GM18858 (cell line): ENCODE data around the gene LRCH1.

Experiments
- ATAC-seq: cut with Tn5 transposase; IDR thresholded peaks from one replicate; pipeline ENCODE4 v1.9.1; 2021; ENCODE audit not compliant: unreplicated experiment

The LRCH1 gene

GRCh38 chr13:46662690-46663089 is 109.7 kb downstream of the LRCH1 start:
- ATAC-seq, result peak; percentile 58

GRCh38 chr13:46663206-46664037 is 110.5 kb downstream of the LRCH1 start:
- no peak for ATAC-seq

GRCh38 chr13:46664195-46664594 is 111.2 kb downstream of the LRCH1 start:
- ATAC-seq, result no peak

- ATAC-seq, result no peak
Measured at GRCh38 chr13:46665248-46665632, 112.3 kb downstream of the LRCH1 start.

GRCh38 chr13:46665633-46666482 is 112.9 kb downstream of the LRCH1 start:
- no peak for ATAC-seq

DNA sequence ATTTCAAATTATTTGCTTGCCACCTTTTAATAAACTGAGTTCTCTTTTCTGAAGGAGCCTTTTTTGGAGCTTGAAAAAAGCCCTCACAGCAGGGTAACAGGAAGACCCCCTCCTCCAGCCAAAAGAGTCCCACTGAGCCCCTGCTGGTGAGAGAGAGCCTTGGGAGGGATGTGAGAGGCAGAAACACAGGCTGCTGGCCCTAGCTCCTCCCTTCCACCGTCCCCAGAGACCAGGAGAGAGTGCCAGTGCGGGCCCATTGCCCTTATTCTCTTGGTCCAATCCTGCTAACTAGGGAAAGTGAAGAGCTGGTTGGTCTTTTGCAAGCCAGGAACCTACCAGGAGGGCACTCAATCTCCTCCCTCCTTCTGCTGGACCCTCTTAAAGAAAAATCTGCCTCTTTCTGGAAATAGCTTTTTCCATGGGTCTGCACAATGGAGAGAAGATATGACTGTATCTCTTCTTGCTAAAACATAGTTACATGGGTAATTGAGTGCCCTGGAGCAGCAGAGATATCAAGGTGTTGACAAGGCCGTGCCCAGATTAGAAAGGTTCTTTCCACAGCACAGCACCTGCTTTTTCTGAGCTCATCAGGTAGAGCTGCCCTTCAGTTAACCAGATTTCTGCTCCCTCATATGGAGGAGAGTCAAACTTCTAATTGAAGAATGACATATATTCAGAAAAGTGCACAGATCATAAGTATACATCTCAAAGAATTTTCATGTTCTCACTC is 113.9 kb downstream of the LRCH1 start:
- no peak for ATAC-seq

GRCh38 chr13:46667687-46668281 is 114.8 kb downstream of the LRCH1 start:
- ATAC-seq, result peak; percentile 53

DNA sequence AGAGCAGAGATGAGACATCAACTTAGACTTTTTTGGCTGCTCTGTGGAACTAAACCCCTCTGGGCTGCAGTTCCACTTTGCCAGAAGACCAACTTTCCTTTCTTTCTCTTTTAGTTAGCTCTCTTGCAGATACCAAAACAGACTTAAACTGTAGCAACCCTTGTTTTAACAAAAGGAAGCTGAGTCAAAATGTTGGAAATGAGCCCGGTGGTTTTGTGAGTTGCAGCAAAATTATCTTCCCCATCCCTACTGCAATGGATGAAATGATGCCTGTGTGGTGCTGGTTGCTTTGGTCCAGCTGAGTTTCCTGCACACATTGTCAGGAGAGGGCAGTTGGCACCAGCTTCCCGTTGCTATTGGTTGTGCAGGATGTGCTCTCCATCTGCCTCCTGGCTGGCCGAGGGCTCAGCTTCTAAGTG is 115.3 kb downstream of the LRCH1 start:
- ATAC-seq, result peak; percentile 20

DNA sequence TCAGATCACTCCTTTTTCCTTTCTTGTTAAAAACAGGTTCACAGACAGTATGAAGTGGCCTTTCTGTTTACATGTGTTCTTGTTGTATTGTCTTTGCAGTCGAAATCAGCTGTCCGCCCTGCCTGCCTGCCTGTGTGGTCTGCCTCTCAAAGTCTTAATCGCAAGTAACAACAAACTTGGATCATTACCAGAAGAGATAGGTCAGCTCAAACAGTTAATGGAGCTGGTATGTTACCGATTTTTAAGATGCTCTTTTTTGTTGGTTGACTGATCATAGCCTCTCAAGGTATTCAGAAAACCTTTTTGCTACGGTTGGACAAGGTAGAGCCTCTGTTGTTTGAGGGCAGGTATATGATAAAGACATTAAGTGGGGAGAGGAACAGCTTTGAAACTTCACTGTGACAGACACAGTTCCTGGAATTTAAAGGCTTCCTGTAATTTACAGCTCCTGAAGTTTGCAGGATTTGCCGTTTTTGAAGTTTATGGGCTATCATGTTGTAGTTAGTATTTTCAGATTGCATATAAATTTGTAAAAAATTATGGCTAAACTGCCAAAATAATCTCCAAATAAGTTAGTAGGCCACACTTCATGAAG is 116.1 kb downstream of the LRCH1 start:
- no peak for ATAC-seq

DNA sequence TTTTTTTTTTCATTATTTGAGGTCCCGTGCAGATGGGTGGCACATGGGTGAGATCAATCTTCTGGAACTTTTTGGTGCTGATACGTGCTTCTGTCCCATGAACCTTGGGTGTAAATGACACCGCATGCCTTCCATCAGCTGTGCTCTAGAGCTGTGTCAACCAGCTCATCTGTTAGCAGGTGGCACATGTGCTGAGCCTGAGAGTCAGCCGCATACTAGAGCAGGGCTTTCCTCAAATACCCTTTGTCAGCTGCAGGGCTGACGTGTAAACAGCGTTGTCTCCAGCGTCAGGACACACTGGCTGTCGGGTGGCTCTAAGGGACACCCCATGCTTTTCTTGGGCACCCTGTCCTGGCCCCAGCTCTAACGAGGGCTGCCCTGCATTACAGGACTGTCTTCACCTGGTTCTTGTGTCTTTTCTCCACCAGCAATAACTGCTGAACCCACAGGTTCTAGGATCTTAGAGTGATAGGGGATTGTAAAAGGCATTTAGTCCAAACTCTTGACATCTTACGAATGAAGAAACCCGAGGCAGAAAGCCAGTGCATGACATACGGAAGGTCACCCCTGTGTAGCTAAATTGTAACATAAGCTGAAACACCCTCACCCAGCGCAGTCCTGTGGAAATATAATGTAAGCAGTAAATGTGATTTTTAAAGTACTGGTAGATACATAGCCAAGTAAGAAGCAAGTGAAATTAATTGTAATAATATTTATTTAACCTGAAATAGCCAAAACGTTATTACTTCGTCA is 119.5 kb downstream of the LRCH1 start:
- ATAC-seq, result no peak

DNA sequence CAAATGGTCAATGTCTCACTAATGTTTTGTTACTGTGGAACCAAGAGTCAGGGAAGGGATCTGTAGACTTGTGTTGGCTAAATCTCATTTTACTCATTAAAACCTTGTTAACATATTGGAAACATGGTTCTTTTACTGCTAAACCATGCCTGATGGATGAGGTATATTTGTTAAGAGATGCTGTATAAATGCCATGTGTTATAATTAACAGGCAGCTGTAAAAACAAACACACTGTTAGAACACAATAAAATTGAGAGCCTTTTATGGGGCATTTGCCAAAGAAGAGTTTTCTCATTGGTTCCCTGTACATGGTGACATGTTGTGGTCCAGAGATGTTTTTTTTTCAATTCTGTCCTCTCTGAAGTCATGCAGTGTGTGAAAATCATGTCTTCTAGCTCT is 122.0 kb downstream of the LRCH1 start:
- no peak for ATAC-seq

- no peak for ATAC-seq
Measured at GRCh38 chr13:46676378-46676725, 123.4 kb downstream of the LRCH1 start.

DNA sequence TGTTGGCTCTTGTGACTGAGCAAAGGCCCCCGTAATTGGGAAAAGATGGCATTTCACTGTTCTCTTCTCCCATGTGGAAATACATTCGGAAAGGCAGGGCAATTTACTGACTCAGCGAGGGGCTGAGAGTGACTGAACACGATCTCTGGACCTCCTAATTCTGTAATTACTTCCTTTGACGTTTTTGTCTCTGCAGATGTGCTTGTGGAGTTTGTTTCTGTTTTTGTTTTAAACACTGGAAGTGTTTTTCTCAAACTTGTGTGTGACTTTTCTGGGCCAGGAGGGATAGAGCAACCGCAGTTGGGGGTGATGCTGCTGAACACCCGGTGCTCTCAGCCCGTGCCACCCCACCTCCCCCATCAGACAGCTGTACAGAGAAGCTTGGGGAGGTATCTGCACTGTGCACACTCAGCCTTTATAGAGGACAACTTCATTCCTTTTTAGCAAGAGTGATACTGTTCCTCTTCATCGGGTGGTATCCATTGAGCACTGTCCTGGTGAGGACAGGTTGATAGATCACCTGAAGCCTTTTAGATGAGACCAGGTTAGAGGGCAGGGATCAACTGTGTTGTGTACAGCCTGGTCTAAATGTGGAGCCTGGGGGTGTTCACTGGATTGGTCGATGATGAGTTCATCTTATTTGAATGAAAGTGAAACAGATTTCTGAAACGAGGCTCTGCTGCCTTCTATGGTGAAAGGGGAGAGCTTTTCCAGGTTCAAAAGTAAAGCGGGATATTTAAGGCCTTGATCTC is 126.6 kb downstream of the LRCH1 start:
- ATAC-seq, result peak; percentile 81

DNA sequence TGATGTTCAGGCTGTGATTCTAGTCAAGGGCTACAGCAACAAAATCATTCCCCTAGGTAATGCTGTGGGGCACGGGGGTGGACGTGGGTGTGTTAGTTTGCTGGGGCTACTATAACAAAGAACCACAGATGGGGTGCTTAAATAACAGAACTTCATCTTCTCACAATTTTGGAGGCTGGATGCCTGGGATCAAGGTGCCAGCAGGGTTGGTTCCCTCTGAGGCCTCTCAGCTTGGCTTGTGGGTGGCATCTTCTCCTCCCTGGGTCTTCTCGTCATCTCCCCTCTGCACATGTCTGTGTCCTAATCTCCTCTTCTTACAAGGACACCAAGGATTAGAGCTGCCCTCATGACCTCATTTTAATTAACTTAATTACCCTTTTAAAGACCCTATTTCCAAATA is 129.0 kb downstream of the LRCH1 start:
- ATAC-seq, result no peak

- ATAC-seq, result no peak
Measured at GRCh38 chr13:46682707-46683106, 129.7 kb downstream of the LRCH1 start.

GRCh38 chr13:46683676-46684260 is 130.8 kb downstream of the LRCH1 start:
- ATAC-seq, result no peak

- ATAC-seq, result no peak
Measured at GRCh38 chr13:46684287-46685001, 131.5 kb downstream of the LRCH1 start.

DNA sequence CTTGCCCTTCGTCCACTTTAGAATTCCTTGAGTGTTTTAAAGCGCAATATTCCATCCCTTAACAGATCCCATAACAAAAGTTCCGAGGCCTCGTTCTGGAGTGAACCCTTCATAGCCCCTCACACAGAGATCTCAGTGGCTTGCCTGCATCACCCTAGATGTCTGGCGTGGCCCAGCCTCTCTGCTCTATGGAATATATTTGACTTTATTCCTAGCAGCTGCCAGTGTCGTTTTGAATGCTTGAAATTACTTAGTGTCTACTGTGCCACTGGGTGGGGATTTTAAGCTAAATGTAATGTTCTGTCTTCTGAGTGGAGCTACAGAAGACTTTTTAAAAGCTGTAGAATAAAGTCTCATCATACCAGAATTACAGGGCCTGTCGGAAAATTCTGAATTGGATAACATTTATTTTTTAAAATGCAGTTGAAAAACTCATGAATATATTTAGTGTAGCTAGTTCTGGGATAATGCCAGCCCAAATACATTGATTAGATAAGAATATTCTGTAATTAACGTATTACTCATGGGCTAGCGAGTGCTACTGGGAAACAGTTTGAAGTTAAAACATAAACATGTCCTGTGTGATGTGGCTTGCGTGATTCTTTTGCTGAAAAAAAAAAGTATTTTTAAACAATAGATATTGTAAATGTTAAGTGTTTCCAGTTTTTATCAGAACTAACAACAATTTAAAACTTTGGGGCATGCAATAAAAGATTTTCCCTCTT is 132.2 kb downstream of the LRCH1 start:
- ATAC-seq, result no peak
